Endothelial cell of umbilical vein (primary cell): Measurements from ENCODE around the gene HS3ST1. TPM values are rescaled to one million over a fixed set of nuclear protein-coding genes. Genes with fewer than 3 reads are reported as not detected.

Experiments
- BruUV-seq: library from RNA; stranded (reverse); fragments of 400-500 nt; replicated peaks from 2 replicates; lab custom pipeline; 2021; lab: Mats Ljungman, UMichigan
- CTCF ChIA-PET: fragments of 300-600, 350-600 bp; sonication (Branson Sonifier 250); formaldehyde crosslinking; loops from one replicate; lab custom pipeline; 2021; ENCODE audit warnings: antibody characterized with exemption, inconsistent platforms; lab: Charles Lee
- POLR2A ChIA-PET: fragments of 300-600, 350-600 bp; sonication (Branson Sonifier 250); formaldehyde crosslinking; loops from one replicate; lab custom pipeline; 2021; ENCODE audit warnings: antibody characterized with exemption, inconsistent platforms; lab: Charles Lee
- DNase-seq: peaks from one replicate; pipeline ENCODE4 v3.0.0-alpha.2; 2011; ENCODE audit warnings: low read depth, low spot score
- FAIRE-seq: peaks from 2 replicates; lab custom pipeline; 2011; peaks lifted over from hg19 to GRCh38; lab: Jason Lieb, UNC
- H2AFZ ChIP-seq: 2 replicates; pipeline ENCODE4 v1.6.0; 2012; ENCODE audit warnings: low read depth, low read length, control low read depth, inconsistent platforms
- H3K27ac ChIP-seq: 2 replicates; pipeline ENCODE4 v1.5.1; 2011; ENCODE audit warnings: low read depth, mild to moderate bottlenecking, control low read depth, low read length, moderate library complexity; ENCODE audit not compliant: insufficient read depth
- H3K27me3 ChIP-seq, 2 experiments: 2 replicates each; pipeline versions ENCODE4 v1.6.0 to v1.6.1; 2011; ENCODE audit warnings: low read length in 2 of 2, mixed read lengths in 1 of 2; ENCODE audit not compliant: control insufficient read depth in 2 of 2, insufficient read depth in 2 of 2
- H3K36me3 ChIP-seq, 2 experiments: 2 replicates in 1 of 2; 3 replicates in 1 of 2; pipeline ENCODE4 v1.5.1; 2011; ENCODE audit warnings: low read length in 2 of 2, mild to moderate bottlenecking in 1 of 2, moderate library complexity in 1 of 2; ENCODE audit not compliant: control insufficient read depth in 2 of 2, insufficient read depth in 2 of 2; ENCODE audit errors: extremely low read depth in 1 of 2
- H3K4me1 ChIP-seq: 3 replicates; pipeline ENCODE4 v1.5.1; 2011; ENCODE audit warnings: mild to moderate bottlenecking, low read length; ENCODE audit not compliant: control insufficient read depth, insufficient read depth; ENCODE audit errors: extremely low read depth
- H3K4me2 ChIP-seq: 2 replicates; pipeline ENCODE4 v1.6.1; 2011; ENCODE audit warnings: low read length, control low read depth, mixed read lengths; ENCODE audit not compliant: insufficient read depth
- H3K4me3 ChIP-seq, 3 experiments: fragments of 200-600 bp in 1 of 3; sonication (generic), shearing (Covaris generic) in 1 of 3; replicated peaks in 1 of 3; 2 replicates each; pipeline ENCODE4 v1.5.1; 2011 to 2016; ENCODE audit warnings: control low read depth in 3 of 3, low read length in 3 of 3, mild to moderate bottlenecking in 2 of 3, inconsistent platforms in 1 of 3, low read depth in 1 of 3, moderate library complexity in 1 of 3; ENCODE audit not compliant: insufficient read depth in 1 of 3
- H3K79me2 ChIP-seq: 2 replicates; pipeline ENCODE4 v1.6.0; 2012; ENCODE audit warnings: low read length, inconsistent platforms; ENCODE audit not compliant: control insufficient read depth, insufficient read depth
- H3K9ac ChIP-seq: replicated peaks from 2 replicates; pipeline ENCODE3; 2011; ENCODE audit warnings: low read length, control low read depth; ENCODE audit not compliant: insufficient read depth; ENCODE audit errors: extremely low read depth
- H3K9me1 ChIP-seq: replicated peaks from 3 replicates; pipeline ENCODE4 v1.6.0; 2011; ENCODE audit warnings: mild to moderate bottlenecking, low read length; ENCODE audit not compliant: control insufficient read depth, insufficient read depth; ENCODE audit errors: extremely low read depth
- H3K9me3 ChIP-seq: replicated peaks from 2 replicates; pipeline ENCODE4 v1.5.1; 2012; ENCODE audit warnings: low read length, inconsistent platforms; ENCODE audit not compliant: control insufficient read depth, insufficient read depth
- H4K20me1 ChIP-seq: replicated peaks from 2 replicates; pipeline ENCODE3; 2011; ENCODE audit warnings: mild to moderate bottlenecking, low read length; ENCODE audit not compliant: control insufficient read depth, insufficient read depth; ENCODE audit errors: extremely low read depth
- EZH2 ChIP-seq: IDR thresholded peaks from 2 replicates; pipeline ENCODE4 v1.6.1; 2012; ENCODE audit warnings: borderline replicate concordance, low read depth, mild to moderate bottlenecking, moderate library complexity, low read length, inconsistent platforms; ENCODE audit not compliant: severe bottlenecking
- FOS ChIP-seq: IDR thresholded peaks from 2 replicates; pipeline ENCODE4 v1.6.1; 2011; ENCODE audit warnings: mild to moderate bottlenecking, low read length, moderate library complexity, borderline replicate concordance; ENCODE audit not compliant: insufficient read depth
- GATA2 ChIP-seq: IDR thresholded peaks from 2 replicates; pipeline ENCODE4 v1.7.0; 2011; ENCODE audit warnings: low read depth, mild to moderate bottlenecking, moderate library complexity, mixed read lengths, low read length; ENCODE audit not compliant: insufficient read length, insufficient read depth
- POLR2AphosphoS5 ChIP-seq: IDR thresholded peaks from 2 replicates; pipeline ENCODE4 v1.6.1; 2012; ENCODE audit warnings: low read depth, mild to moderate bottlenecking, control low read depth, low read length, moderate library complexity; ENCODE audit not compliant: insufficient read depth
- dilution Hi-C: fragments of 300-500 bp; cut with MboI; formaldehyde crosslinking; loops from one replicate; pipeline ENCODE4 v1.15.0; 2019; ENCODE audit warnings: low sequenced_read_pairs; ENCODE audit not compliant: extremely low pct_ligation_motif_present
- intact Hi-C: fragments of 100-400 bp; cut with micrococcal nuclease; formaldehyde crosslinking; loops from one replicate; pipeline ENCODE4 v1.10.0; 2022
- polyA plus RNA-seq, 4 experiments: library from polyadenylated mRNA; depleted of rRNA in 3 of 4; stranded (reverse) in 3 of 4; unstranded in 1 of 4; fragments of >200 nt; gene quantifications; 2 replicates each; pipeline versions ENCODE4 v1.2.1 to v1.2.3, GENCODE V29; 2011 to 2012; ENCODE audit warnings: missing spikeins in 1 of 4
- total RNA-seq: library from RNA; stranded (reverse); gene quantifications from 2 replicates; pipeline ENCODE4 v1.2.3, GENCODE V29; 2021
- TF ChIP-seq, protein P1 (sequence below), 2 donors: IDR thresholded peaks; 1 replicate in 1 of 2; 2 replicates in 1 of 2; pipeline ENCODE4 v1.5.1; 2011; ENCODE audit warnings: low read length in 2 of 2, mild to moderate bottlenecking in 2 of 2, moderate library complexity in 2 of 2, control low read depth in 1 of 2, inconsistent platforms in 1 of 2, low read depth in 1 of 2; ENCODE audit not compliant: insufficient read depth in 1 of 2; ENCODE audit errors: extremely low read depth in 1 of 2

Gene HS3ST1
- total and polyA plus RNA-seq, 2 donors (not counting 3 experiments of a cell fraction or from before 2014, with no cell fraction given): 0.14 to 1.3 TPM

DNA sequence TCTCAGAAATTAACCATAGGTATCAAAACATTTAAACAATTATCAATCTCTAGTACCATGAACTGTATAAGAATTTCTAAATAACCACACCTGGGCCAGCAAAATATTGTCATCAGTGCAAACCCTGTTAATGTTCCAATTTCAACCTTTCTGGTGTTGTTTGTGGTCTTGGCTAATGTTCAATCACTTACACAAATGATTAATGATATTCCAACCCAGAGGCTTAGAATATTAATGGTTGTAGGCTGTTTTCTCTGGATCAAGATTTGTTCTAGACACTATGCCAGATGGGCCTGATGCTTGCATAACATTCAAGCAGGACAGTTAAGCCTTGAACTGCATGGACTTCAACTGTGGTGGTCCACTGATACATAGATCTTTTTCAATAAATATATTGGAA lies 69.1 kb downstream of the HS3ST1 start:
- ChIA-PET POLR2A (no interaction called here), CTCF (no interaction called here)
- Histone ChIP-seq H3K27me3 (no peaks in the 10 kb centered on the region), H3K9me1 (no peaks in the 10 kb centered on the region), H3K4me2 (no peak overlapping the region), H3K9me3 (no peaks in the 10 kb centered on the region), H3K79me2 (no peaks in the 10 kb centered on the region), H3K4me3 (no peak overlapping the region), H2AFZ (no peak overlapping the region), H4K20me1 (no peaks in the 10 kb centered on the region), H3K9ac (no peak overlapping the region), H3K36me3 (no peaks in the 10 kb centered on the region), H3K27ac (no peak overlapping the region), H3K4me1 (no peaks in the 10 kb centered on the region)
- no TSS peak for BruUV-seq
- no peak for DNase-seq
- intact Hi-C loops (no loop called here), dilution Hi-C loops (no loop called here)
- TF ChIP-seq EZH2: no peak
- TF ChIP-seq, protein P1, sequence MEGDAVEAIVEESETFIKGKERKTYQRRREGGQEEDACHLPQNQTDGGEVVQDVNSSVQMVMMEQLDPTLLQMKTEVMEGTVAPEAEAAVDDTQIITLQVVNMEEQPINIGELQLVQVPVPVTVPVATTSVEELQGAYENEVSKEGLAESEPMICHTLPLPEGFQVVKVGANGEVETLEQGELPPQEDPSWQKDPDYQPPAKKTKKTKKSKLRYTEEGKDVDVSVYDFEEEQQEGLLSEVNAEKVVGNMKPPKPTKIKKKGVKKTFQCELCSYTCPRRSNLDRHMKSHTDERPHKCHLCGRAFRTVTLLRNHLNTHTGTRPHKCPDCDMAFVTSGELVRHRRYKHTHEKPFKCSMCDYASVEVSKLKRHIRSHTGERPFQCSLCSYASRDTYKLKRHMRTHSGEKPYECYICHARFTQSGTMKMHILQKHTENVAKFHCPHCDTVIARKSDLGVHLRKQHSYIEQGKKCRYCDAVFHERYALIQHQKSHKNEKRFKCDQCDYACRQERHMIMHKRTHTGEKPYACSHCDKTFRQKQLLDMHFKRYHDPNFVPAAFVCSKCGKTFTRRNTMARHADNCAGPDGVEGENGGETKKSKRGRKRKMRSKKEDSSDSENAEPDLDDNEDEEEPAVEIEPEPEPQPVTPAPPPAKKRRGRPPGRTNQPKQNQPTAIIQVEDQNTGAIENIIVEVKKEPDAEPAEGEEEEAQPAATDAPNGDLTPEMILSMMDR (IDR thresholded peaks at IDR 0.05; ENCODE audit: extremely low read depth in 1 of 2, insufficient read depth in 1 of 2, low read depth in 1 of 2, low read length in 2 of 2): no peak
- no peak for FAIRE-seq

DNA sequence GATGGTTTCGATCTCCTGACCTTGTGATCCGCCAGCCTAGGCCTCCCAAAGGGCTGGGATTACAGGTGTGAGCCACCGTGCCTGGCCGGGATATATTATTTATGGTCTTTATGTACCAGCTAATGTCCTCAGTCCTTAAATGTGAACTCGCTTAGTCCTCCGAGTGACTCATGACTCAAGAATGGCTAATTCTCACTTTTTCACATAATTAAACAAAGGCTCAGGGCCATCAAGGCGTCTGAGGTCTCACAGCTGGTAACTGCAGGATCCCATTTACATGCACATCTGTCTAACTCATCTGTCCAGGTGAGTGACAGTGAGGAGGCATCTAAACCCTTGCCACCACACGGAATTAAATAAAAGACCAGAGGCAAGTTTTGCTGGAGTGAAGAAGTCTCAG lies 73.5 kb downstream of the HS3ST1 start:
- H3K4me2 ChIP-seq: no peak overlapping the region
- H3K9ac ChIP-seq: no peak overlapping the region
- H3K36me3 ChIP-seq: no peaks in the 10 kb centered on the region
- FAIRE-seq: no peak
- H3K79me2 ChIP-seq: no peaks in the 10 kb centered on the region
- no peaks in the 10 kb centered on the region for H3K27me3 ChIP-seq
- H3K4me1 ChIP-seq: no peaks in the 10 kb centered on the region
- no peaks in the 10 kb centered on the region for H4K20me1 ChIP-seq
- no peaks in the 10 kb centered on the region for H3K9me3 ChIP-seq
- no peak overlapping the region for H3K27ac ChIP-seq
- dilution Hi-C loops: no loop called here
- CTCF ChIA-PET: no interaction called here
- H3K9me1 ChIP-seq: no peaks in the 10 kb centered on the region
- BruUV-seq: no TSS peak
- intact Hi-C loops: no loop called here
- TF ChIP-seq EZH2 (no peak), POLR2AphosphoS5 (no peak), GATA2 (no peak), FOS (no peak)
- DNase-seq: no peak
- no peak overlapping the region for H3K4me3 ChIP-seq
- H2AFZ ChIP-seq: no peak overlapping the region
- POLR2A ChIA-PET: no interaction called here
